AG09319 (cell line): Measurements from ENCODE around the gene POLD4.

Source experiments
- DNase-seq: peaks from one replicate; pipeline ENCODE4 v3.0.0-alpha.2; 2010; ENCODE audit warnings: low read depth; ENCODE audit errors: extremely low read depth
- CTCF ChIP-seq: IDR thresholded peaks from 2 replicates; pipeline ENCODE4 v1.5.1; 2011; ENCODE audit warnings: low read depth, mild to moderate bottlenecking, inconsistent platforms, low read length, moderate library complexity

The POLD4 gene

GRCh38 chr11:67356864-67357561 lies 3.7 kb upstream of the POLD4 start:
- no peak for DNase-seq
- TF ChIP-seq CTCF: peak; percentile 93

- no peak for TF ChIP-seq CTCF
- DNase-seq: no peak
Observed at GRCh38 chr11:67356387-67356863, 3.1 kb upstream of the POLD4 start.

GRCh38 chr11:67355794-67356386 lies 2.5 kb upstream of the POLD4 start:
- no peak for DNase-seq
- no peak for TF ChIP-seq CTCF

- no peak for TF ChIP-seq CTCF
- DNase-seq: no peak
Observed at GRCh38 chr11:67355023-67355793, 1.9 kb upstream of the POLD4 start.

- DNase-seq: peak; percentile 79
- TF ChIP-seq CTCF: peak; percentile 28
Observed at GRCh38 chr11:67354075-67355022, 1.0 kb upstream of the POLD4 start.

- no peak for TF ChIP-seq CTCF
- DNase-seq: no peak
Observed at GRCh38 chr11:67352546-67353316, 615 bp downstream of the POLD4 start.
